Prostate gland (tissue), 2 donors: ENCODE data around the gene SLFN12.
A peak's percentile ranks its signal among the peaks of the same experiment; 100 is the strongest.

Source experiments
- CTCF ChIP-seq, 4 experiments: fragments of 200-600 bp in 2 of 4; fragments of 450-650 bp in 2 of 4; sonication (generic) in 2 of 4; IDR thresholded peaks; 1 replicate in 3 of 4; 2 replicates in 1 of 4; pipeline ENCODE4 v1.5.1; 2016 to 2019; ENCODE audit warnings: antibody characterized with exemption in 4 of 4, mild to moderate bottlenecking in 2 of 4, moderate library complexity in 2 of 4
- POLR2A ChIP-seq: fragments of 450-650 bp; IDR thresholded peaks from one replicate; pipeline ENCODE4 v1.6.1; 2016; ENCODE audit warnings: antibody characterized with exemption, mild to moderate bottlenecking
- POLR2AphosphoS5 ChIP-seq: sonication (generic); formaldehyde crosslinking; IDR thresholded peaks from one replicate; pipeline ENCODE4 v1.6.1; 2017; ENCODE audit warnings: antibody characterized with exemption

GRCh38 chr17:35433075-35433894, 985 bp upstream of the SLFN12 start:
- TF ChIP-seq CTCF (IDR thresholded peaks at IDR 0.05) (peak in 1 of 4 experiments; percentile 17), POLR2AphosphoS5 (peak; percentile 40), POLR2A (no peak)
